IMR-90 (cell line): ENCODE results near the gene OST4. TPM values are rescaled to one million over a fixed set of nuclear protein-coding genes. Genes with fewer than 3 reads are reported as not detected.

ENCODE experiments used
- BHLHE40 ChIP-seq: fragments of 150-350 bp; IDR thresholded peaks from 2 replicates; pipeline ENCODE4 v1.6.1; 2016; ENCODE audit warnings: mild to moderate bottlenecking, low read depth, low read length
- CHD1 ChIP-seq: IDR thresholded peaks from 2 replicates; pipeline ENCODE4 v1.6.1; 2012; ENCODE audit warnings: low read depth, low read length, improper control_type of control experiment
- FOS ChIP-seq: fragments of 150-350 bp; IDR thresholded peaks from 2 replicates; pipeline ENCODE4 v1.6.1; 2016; ENCODE audit warnings: low read depth, low read length
- MAZ ChIP-seq: IDR thresholded peaks from 2 replicates; pipeline ENCODE4 v1.6.1; 2012; ENCODE audit warnings: low read depth, mild to moderate bottlenecking, low read length, improper control_type of control experiment, moderate library complexity, borderline replicate concordance
- MXI1 ChIP-seq: IDR thresholded peaks from 2 replicates; pipeline ENCODE4 v1.6.1; 2012; ENCODE audit warnings: low read depth, mild to moderate bottlenecking, low read length, moderate library complexity, borderline replicate concordance
- NFE2L2 ChIP-seq: fragments of 150-350 bp; IDR thresholded peaks from 2 replicates; pipeline ENCODE4 v1.6.1; 2016; ENCODE audit warnings: low read depth, mild to moderate bottlenecking, low read length
- POLR2A ChIP-seq: IDR thresholded peaks from 2 replicates; pipeline ENCODE4 v1.6.1; 2012; ENCODE audit warnings: mild to moderate bottlenecking, low read depth, low read length
- RCOR1 ChIP-seq: IDR thresholded peaks from 2 replicates; pipeline ENCODE4 v1.6.1; 2012; ENCODE audit warnings: mild to moderate bottlenecking, low read length, improper control_type of control experiment; ENCODE audit not compliant: insufficient replicate concordance
- RFX5 ChIP-seq: IDR thresholded peaks from 2 replicates; pipeline ENCODE4 v1.8.0; 2012; ENCODE audit warnings: low read depth, mild to moderate bottlenecking, low read length, moderate library complexity
- polyA plus RNA-seq, 3 experiments: library from polyadenylated mRNA; depleted of rRNA; stranded (reverse); fragments of >200 nt; gene quantifications; 2 replicates each; pipeline ENCODE4 v1.2.3, GENCODE V29; 2012; ENCODE audit warnings: low replicate concordance in 1 of 3
- total RNA-seq: library from RNA; depleted of rRNA; stranded (reverse); fragments of >200 nt; gene quantifications from 2 replicates; pipeline ENCODE4 v1.2.3, GENCODE V29; 2012

The OST4 gene
- total and polyA plus RNA-seq, 2 of the 4 experiments (the other 2 are of a cell fraction): 386 to 806 TPM

GRCh38 chr2:27086090-27086723 lies 14.8 kb upstream of the OST4 start (continued):
- TF ChIP-seq FOS (no peak), RCOR1 (peak; percentile 47), NFE2L2 (no peak), MXI1 (peak; percentile 84; the same call in 1 of the 2 replicates), MAZ (peak; percentile 80), CHD1 (no peak), BHLHE40 (peak; percentile 92), POLR2A (no peak), RFX5 (no peak)
